WTC11 (cell line): ENCODE data around the gene BIVM. TPM values are rescaled to one million over a fixed set of nuclear protein-coding genes. Genes with fewer than 3 reads are reported as not detected.
"Not testable (repeated sequence)": the region's sequence is repeated elsewhere in the genome, so short reads cannot be mapped to it uniquely, and the experiment has no call there.

Experiments
- ATAC-seq: fragments of 200-7000 bp; cut with Tn5 transposase; 2 replicates; pipeline ENCODE4 v1.10.0; 2021; ENCODE audit warnings: mild to moderate bottlenecking, moderate library complexity
- CTCF ChIA-PET: fragments of 300-600 bp; sonication (Branson Sonifier 250); formaldehyde crosslinking; loops from one replicate; lab custom pipeline; 2021; ENCODE audit warnings: antibody characterized with exemption; lab: Charles Lee
- POLR2A ChIA-PET: fragments of 350-600 bp; sonication (Branson Sonifier 250); formaldehyde crosslinking; loops from one replicate; lab custom pipeline; 2021; ENCODE audit warnings: antibody characterized with exemption; lab: Charles Lee
- DNase-seq: peaks from one replicate; pipeline ENCODE4 v3.0.0; 2021; ENCODE audit warnings: low spot score
- H3K27ac Mint-ChIP-seq: 2 replicates; pipeline ENCODE4 v1.8.0; 2021; ENCODE audit warnings: mixed read lengths
- H3K27me3 Mint-ChIP-seq: 2 replicates; pipeline ENCODE4 v1.8.0; 2021; ENCODE audit warnings: low read depth, mild to moderate bottlenecking, moderate library complexity, mixed read lengths
- H3K36me3 Mint-ChIP-seq: 2 replicates; pipeline ENCODE4 v1.8.0; 2021; ENCODE audit warnings: mixed read lengths
- H3K4me1 Mint-ChIP-seq: 2 replicates; pipeline ENCODE4 v1.8.0; 2022; ENCODE audit warnings: mixed read lengths
- H3K4me3 Mint-ChIP-seq: 2 replicates; pipeline ENCODE4 v1.8.0; 2021; ENCODE audit warnings: mild to moderate bottlenecking, moderate library complexity, mixed read lengths
- H3K9me3 Mint-ChIP-seq: 2 replicates; pipeline ENCODE4 v1.8.0; 2021; ENCODE audit warnings: mixed read lengths
- CBFB ChIP-seq: sonication (generic); formaldehyde crosslinking; IDR thresholded peaks from 2 replicates; pipeline ENCODE4 v1.8.1; 2022; ENCODE audit warnings: mild to moderate bottlenecking, low read depth, missing genetic modification reagents
- E2F4 ChIP-seq: sonication (generic); formaldehyde crosslinking; IDR thresholded peaks from 2 replicates; pipeline ENCODE4 v1.8.1; 2022; ENCODE audit warnings: low read depth, mild to moderate bottlenecking, moderate library complexity, missing genetic modification reagents, borderline replicate concordance
- E2F5 ChIP-seq: sonication (generic); formaldehyde crosslinking; IDR thresholded peaks from 2 replicates; pipeline ENCODE4 v1.8.1; 2022; ENCODE audit warnings: mild to moderate bottlenecking, moderate library complexity, missing genetic modification reagents
- ESRRA ChIP-seq: sonication (generic); formaldehyde crosslinking; IDR thresholded peaks from 2 replicates; pipeline ENCODE4 v1.8.1; 2022; ENCODE audit warnings: mild to moderate bottlenecking, missing genetic modification reagents, borderline replicate concordance
- GTF2I ChIP-seq: fragments of 250-450 bp; sonication (Bioruptor Pico); conservative IDR thresholded peaks from 2 replicates; pipeline ENCODE4 v1.4.0; 2021; ENCODE audit warnings: mild to moderate bottlenecking
- IRF2 ChIP-seq: sonication (generic); formaldehyde crosslinking; IDR thresholded peaks from 2 replicates; pipeline ENCODE4 v1.8.0; 2022; ENCODE audit warnings: low read depth, missing genetic modification reagents, borderline replicate concordance
- KAT7 ChIP-seq: sonication (generic); formaldehyde crosslinking; IDR thresholded peaks from 2 replicates; pipeline ENCODE4 v1.8.1; 2023; ENCODE audit warnings: missing genetic modification reagents, mild to moderate bottlenecking, borderline replicate concordance
- NR2C2 ChIP-seq: sonication (generic); formaldehyde crosslinking; IDR thresholded peaks from 2 replicates; pipeline ENCODE4 v1.8.0; 2022; ENCODE audit warnings: mild to moderate bottlenecking, missing genetic modification reagents
- OVOL2 ChIP-seq: fragments of 250-450 bp; sonication (Bioruptor Pico); IDR thresholded peaks from 2 replicates; pipeline ENCODE4 v1.9.0; 2021; ENCODE audit warnings: mild to moderate bottlenecking, borderline replicate concordance
- RORB ChIP-seq: fragments of 250-450 bp; sonication (Bioruptor Pico); IDR thresholded peaks from 2 replicates; pipeline ENCODE4 v1.9.0; 2021; ENCODE audit warnings: mild to moderate bottlenecking
- SMAD3 ChIP-seq: sonication (generic); formaldehyde crosslinking; IDR thresholded peaks from 2 replicates; pipeline ENCODE4 v1.8.0; 2022; ENCODE audit warnings: missing genetic modification reagents, mild to moderate bottlenecking, borderline replicate concordance
- SMAD4 ChIP-seq: sonication (generic); formaldehyde crosslinking; IDR thresholded peaks from 2 replicates; pipeline ENCODE4 v1.8.0; 2022; ENCODE audit warnings: mild to moderate bottlenecking, missing genetic modification reagents
- TP53 ChIP-seq: sonication (generic); formaldehyde crosslinking; IDR thresholded peaks from 2 replicates; pipeline ENCODE4 v1.8.1; 2023; ENCODE audit warnings: mild to moderate bottlenecking, missing genetic modification reagents
- USF2 ChIP-seq: sonication (generic); formaldehyde crosslinking; IDR thresholded peaks from 2 replicates; pipeline ENCODE4 v1.8.1; 2023; ENCODE audit warnings: mild to moderate bottlenecking, missing genetic modification reagents, moderate library complexity
- ZBTB43 ChIP-seq: sonication (generic); formaldehyde crosslinking; IDR thresholded peaks from 2 replicates; pipeline ENCODE4 v1.8.1; 2023; ENCODE audit warnings: mild to moderate bottlenecking, missing genetic modification reagents
- ZNF138 ChIP-seq: sonication (generic); formaldehyde crosslinking; conservative IDR thresholded peaks from 2 replicates; pipeline ENCODE4 v1.8.1; 2022; ENCODE audit warnings: mild to moderate bottlenecking, moderate library complexity, missing genetic modification reagents
- ZNF263 ChIP-seq: sonication (generic); formaldehyde crosslinking; IDR thresholded peaks from 2 replicates; pipeline ENCODE4 v1.8.1; 2022; ENCODE audit warnings: low read depth, mild to moderate bottlenecking, moderate library complexity, missing genetic modification reagents
- ZNF425 ChIP-seq: fragments of 250-450 bp; sonication (Bioruptor Pico); conservative IDR thresholded peaks from 2 replicates; pipeline ENCODE4 v1.9.0; 2021; ENCODE audit warnings: mild to moderate bottlenecking
- ZNF512 ChIP-seq: sonication (generic); formaldehyde crosslinking; IDR thresholded peaks from 2 replicates; pipeline ENCODE4 v1.8.1; 2022; ENCODE audit warnings: missing genetic modification reagents, borderline replicate concordance
- ZNF532 ChIP-seq: fragments of 250-450 bp; sonication (Bioruptor Pico); IDR thresholded peaks from 2 replicates; pipeline ENCODE4 v1.9.0; 2021; ENCODE audit warnings: mild to moderate bottlenecking, borderline replicate concordance
- ZNF671 ChIP-seq: fragments of 250-450 bp; sonication (Bioruptor Pico); IDR thresholded peaks from 2 replicates; pipeline ENCODE4 v1.8.0; 2021; ENCODE audit warnings: mild to moderate bottlenecking
- total RNA-seq: library from RNA; stranded (reverse); gene quantifications from 3 replicates; pipeline ENCODE4 v1.2.3, GENCODE V29; 2021

Gene BIVM
- total RNA-seq, 1 experiment from 2014 or later: 10.2 TPM

- Mint-ChIP-seq H3K27ac (no peak overlapping the region), H3K4me1 (peaks cover 6% of the 10 kb centered on the region), H3K27me3 (peaks cover 17% of the 10 kb centered on the region), H3K36me3 (peaks cover 22% of the 10 kb centered on the region), H3K9me3 (peaks cover 22% of the 10 kb centered on the region), H3K4me3 (no peak overlapping the region)
- TF ChIP-seq GTF2I (no peak), ESRRA (no peak)
- CTCF ChIA-PET: no interaction called here
- POLR2A ChIA-PET: no interaction called here
- ATAC-seq (no peak), DNase-seq (no peak)
These were observed 21.2 kb upstream of the BIVM start for GRCh38 chr13:102777736-102778135.

GRCh38 chr13:102779436-102780159 lies 19.3 kb upstream of the BIVM start:
- ChIA-PET POLR2A (no interaction called here), CTCF (no interaction called here)
- Mint-ChIP-seq H3K9me3 (peaks cover 28% of the 10 kb centered on the region), H3K27me3 (peaks cover 4% of the 10 kb centered on the region), H3K36me3 (peaks cover 32% of the 10 kb centered on the region), H3K27ac (no peak overlapping the region), H3K4me1 (peaks cover 15% of the 10 kb centered on the region), H3K4me3 (no peak overlapping the region)
- ATAC-seq (no peak), DNase-seq (no peak)
- TF ChIP-seq ZNF138 (CRISPR knock-in tag) (no peak), TP53 (no peak), ZNF263 (CRISPR knock-in tag) (no peak), IRF2 (no peak), CBFB (CRISPR knock-in tag) (no peak), SMAD4 (CRISPR knock-in tag) (no peak), ZNF512 (CRISPR knock-in tag) (no peak), SMAD3 (CRISPR knock-in tag) (no peak), E2F5 (no peak), NR2C2 (CRISPR knock-in tag) (no peak), E2F4 (CRISPR knock-in tag) (no peak), ZNF425 (CRISPR knock-in tag) (no peak), KAT7 (CRISPR knock-in tag) (no peak), RORB (CRISPR knock-in tag) (no peak), ZNF671 (CRISPR knock-in tag) (no peak), ZNF532 (CRISPR knock-in tag) (no peak), OVOL2 (no peak), USF2 (CRISPR knock-in tag) (no peak), ZBTB43 (CRISPR knock-in tag) (no peak)

GRCh38 chr13:102780656-102781055 lies 18.3 kb upstream of the BIVM start:
- Mint-ChIP-seq H3K36me3 (peaks cover 35% of the 10 kb centered on the region), H3K4me1 (peaks cover 15% of the 10 kb centered on the region), H3K9me3 (peaks cover 28% of the 10 kb centered on the region)
- H3K4me3 Mint-ChIP-seq, POLR2A ChIA-PET, H3K27ac Mint-ChIP-seq, CTCF ChIA-PET, ATAC-seq, DNase-seq, H3K27me3 Mint-ChIP-seq: not testable (repeated sequence)
